HCT116 (cell line): ENCODE measurements around the gene CCDC9B. TPM values are rescaled to one million over a fixed set of nuclear protein-coding genes. Genes with fewer than 3 reads are reported as not detected.

Source experiments
- ATAC-seq: fragments of 200-7000 bp; cut with Tn5 transposase; 2 replicates; pipeline ENCODE4 v1.9.1; 2020; ENCODE audit warnings: mild to moderate bottlenecking, moderate library complexity
- BruUV-seq: library from RNA; stranded (reverse); fragments of 400-500 nt; replicated peaks from 2 replicates; lab custom pipeline; 2021; lab: Mats Ljungman, UMichigan
- CTCF ChIA-PET: fragments of 300-600 bp; sonication (Branson Sonifier 250); formaldehyde crosslinking; loops from one replicate; lab custom pipeline; 2021; ENCODE audit warnings: antibody characterized with exemption; lab: Charles Lee
- POLR2A ChIA-PET: fragments of 300-600, 350-600 bp; sonication (Branson Sonifier 250); formaldehyde crosslinking; loops from one replicate; lab custom pipeline; 2021; ENCODE audit warnings: antibody characterized with exemption; lab: Charles Lee
- RAD21 ChIA-PET, 2 experiments: fragments of 300-600 bp; sonication (Branson Sonifier 250); formaldehyde crosslinking; loops; one replicate each; lab custom pipeline; 2023; ENCODE audit warnings: low total read pairs in 2 of 2; ENCODE audit not compliant: uncharacterized antibody in 2 of 2, unreplicated experiment in 2 of 2, low non-redundant PET in 1 of 2; lab: Charles Lee
- DNase-seq: peaks from one replicate; pipeline ENCODE4 v3.0.0-alpha.2; 2010; ENCODE audit warnings: low read depth, low spot score
- H2AFZ ChIP-seq: fragments of 200-600 bp; shearing (Covaris generic), sonication (generic); 2 replicates; pipeline ENCODE4 v1.6.1; 2017; ENCODE audit warnings: low read depth, mixed run types, mixed read lengths, antibody characterized with exemption, low read length; ENCODE audit not compliant: poor library complexity, severe bottlenecking
- H3K27ac ChIP-seq: 2 replicates; pipeline ENCODE4 v1.5.1; 2012; ENCODE audit warnings: low read depth, low read length
- H3K27me3 ChIP-seq: fragments of 200-600 bp; sonication (generic); 2 replicates; pipeline ENCODE4 v1.6.1; 2016; ENCODE audit warnings: mixed run types, low read length, mixed read lengths; ENCODE audit not compliant: insufficient read depth
- H3K36me3 ChIP-seq, 2 experiments: fragments of 200-500 bp in 1 of 2; fragments of 200-600 bp in 1 of 2; sonication (Bioruptor generic) in 1 of 2; sonication (generic) in 1 of 2; 2 replicates each; pipeline versions ENCODE4 v1.5.1 to v1.6.1; 2014 to 2016; ENCODE audit warnings: low read length in 2 of 2, inconsistent platforms in 1 of 2, mixed read lengths in 1 of 2, mixed run types in 1 of 2; ENCODE audit not compliant: insufficient read depth in 2 of 2, control insufficient read depth in 1 of 2
- H3K4me1 ChIP-seq, 2 experiments: fragments of 200-600 bp in 1 of 2; sonication (generic) in 1 of 2; 2 replicates each; pipeline versions ENCODE4 v1.5.1 to v1.6.1; 2012 to 2017; ENCODE audit warnings: low read length in 2 of 2, inconsistent platforms in 1 of 2, mild to moderate bottlenecking in 1 of 2, mixed read lengths in 1 of 2, mixed run types in 1 of 2, moderate library complexity in 1 of 2; ENCODE audit not compliant: insufficient read depth in 2 of 2, control insufficient read depth in 1 of 2
- H3K4me2 ChIP-seq: fragments of 200-600 bp; sonication (generic); 2 replicates; pipeline ENCODE4 v1.6.1; 2017; ENCODE audit warnings: mixed run types, low read length, mixed read lengths
- H3K4me3 ChIP-seq, 2 experiments: fragments of 200-600 bp in 1 of 2; sonication (generic) in 1 of 2; replicated peaks in 1 of 2; 2 replicates each; pipeline ENCODE4 v1.5.1; 2011 to 2016; ENCODE audit warnings: low read length in 2 of 2, control low read depth in 1 of 2, low read depth in 1 of 2, mild to moderate bottlenecking in 1 of 2, mixed read lengths in 1 of 2, mixed run types in 1 of 2
- H3K79me2 ChIP-seq: fragments of 200-600 bp; sonication (generic); 2 replicates; pipeline ENCODE4 v1.6.1; 2017; ENCODE audit warnings: mild to moderate bottlenecking, mixed run types, low read length, moderate library complexity, mixed read lengths; ENCODE audit not compliant: insufficient read depth
- H3K9ac ChIP-seq: fragments of 200-600 bp; sonication (generic); 2 replicates; pipeline ENCODE4 v1.6.1; 2016; ENCODE audit warnings: low read length, mixed read lengths
- H3K9me2 ChIP-seq: fragments of 200-600 bp; sonication (generic), shearing (Covaris generic); 2 replicates; pipeline ENCODE4 v1.6.1; 2017; ENCODE audit warnings: mixed run types, mild to moderate bottlenecking, moderate library complexity; ENCODE audit not compliant: insufficient read depth
- H3K9me3 ChIP-seq, 2 experiments: fragments of 200-500 bp in 1 of 2; fragments of 200-600 bp in 1 of 2; sonication (Bioruptor generic) in 1 of 2; sonication (generic) in 1 of 2; 2 replicates each; pipeline ENCODE4 v1.6.1; 2014 to 2017; ENCODE audit warnings: low read length in 2 of 2, mixed read lengths in 2 of 2, inconsistent platforms in 1 of 2, low read depth in 1 of 2, mild to moderate bottlenecking in 1 of 2, mixed run types in 1 of 2, moderate library complexity in 1 of 2; ENCODE audit not compliant: control insufficient read depth in 1 of 2, insufficient read depth in 1 of 2
- H4K20me1 ChIP-seq: fragments of 200-600 bp; sonication (generic), shearing (Covaris generic); 2 replicates; pipeline ENCODE4 v1.6.1; 2017; ENCODE audit warnings: mixed run types, mild to moderate bottlenecking, moderate library complexity; ENCODE audit not compliant: insufficient read depth
- ATF3 ChIP-seq: IDR thresholded peaks from 2 replicates; pipeline ENCODE4 v1.6.1; 2012
- CBX3 ChIP-seq: IDR thresholded peaks from 2 replicates; pipeline ENCODE4 v1.6.1; 2012; ENCODE audit warnings: low read depth
- CEBPB ChIP-seq: IDR thresholded peaks from 2 replicates; pipeline ENCODE4 v1.6.1; 2012; ENCODE audit warnings: low read depth
- EGR1 ChIP-seq: IDR thresholded peaks from 2 replicates; pipeline ENCODE4 v1.6.1; 2012; ENCODE audit warnings: low read depth
- ELF1 ChIP-seq: IDR thresholded peaks from 2 replicates; pipeline ENCODE4 v1.6.1; 2012; ENCODE audit warnings: low read depth, borderline replicate concordance
- EZH2 ChIP-seq: fragments of 200-600 bp; sonication (generic); IDR thresholded peaks from 2 replicates; pipeline ENCODE4 v1.6.1; 2017; ENCODE audit warnings: antibody characterized with exemption, mixed run types
- EZH2phosphoT487 ChIP-seq: fragments of 200-600 bp; IDR thresholded peaks from 2 replicates; pipeline ENCODE4 v1.6.1; 2018; ENCODE audit warnings: antibody characterized with exemption, borderline replicate concordance
- FOSL1 ChIP-seq: IDR thresholded peaks from 2 replicates; pipeline ENCODE4 v1.6.1; 2012; ENCODE audit warnings: low read depth
- MAX ChIP-seq: IDR thresholded peaks from 2 replicates; pipeline ENCODE4 v1.6.1; 2012
- POLR2A ChIP-seq: IDR thresholded peaks from 2 replicates; pipeline ENCODE4 v1.7.0; 2011; ENCODE audit warnings: borderline replicate concordance; ENCODE audit not compliant: insufficient read depth, insufficient read length; ENCODE audit errors: extremely low read depth
- POLR2AphosphoS5 ChIP-seq: IDR thresholded peaks from 2 replicates; pipeline ENCODE4 v1.6.1; 2011; ENCODE audit warnings: mild to moderate bottlenecking, low read depth, low read length, moderate library complexity
- RAD21 ChIP-seq: IDR thresholded peaks from 2 replicates; pipeline ENCODE4 v1.6.1; 2012; ENCODE audit warnings: low read depth, mild to moderate bottlenecking
- REST ChIP-seq: IDR thresholded peaks from 2 replicates; pipeline ENCODE4 v1.6.1; 2012; ENCODE audit warnings: low read depth
- SIN3A ChIP-seq: IDR thresholded peaks from 2 replicates; pipeline ENCODE4 v1.6.1; 2012; ENCODE audit warnings: low read depth
- SRF ChIP-seq: IDR thresholded peaks from 2 replicates; pipeline ENCODE4 v1.6.1; 2012; ENCODE audit warnings: low read depth
- TCF7L2 ChIP-seq: IDR thresholded peaks from 2 replicates; pipeline ENCODE4 v1.7.0; 2011; ENCODE audit warnings: borderline replicate concordance, inconsistent platforms; ENCODE audit not compliant: insufficient read depth, insufficient read length; ENCODE audit errors: extremely low read depth
- YY1 ChIP-seq: IDR thresholded peaks from 2 replicates; pipeline ENCODE4 v1.6.1; 2011; ENCODE audit warnings: low read length, low read depth, moderate library complexity, mild to moderate bottlenecking; ENCODE audit not compliant: insufficient replicate concordance; ENCODE audit errors: extremely low read depth
- ZFX ChIP-seq: fragments of 450-650 bp; IDR thresholded peaks from 2 replicates; pipeline ENCODE4 v1.6.1; 2017
- ZNF274 ChIP-seq: fragments of 200-500 bp; sonication (Bioruptor generic); IDR thresholded peaks from 2 replicates; pipeline ENCODE4 v1.6.1; 2014; ENCODE audit warnings: mild to moderate bottlenecking, low read depth, low read length, inconsistent platforms
- intact Hi-C: fragments of 100-400 bp; cut with micrococcal nuclease; formaldehyde crosslinking; loops from 2 replicates; pipeline ENCODE4 v1.10.0; 2022
- total RNA-seq: library from RNA; stranded (reverse); gene quantifications from one replicate; pipeline ENCODE4 v1.2.1, GENCODE V29; 2021; ENCODE audit not compliant: unreplicated experiment

CCDC9B gene
- total RNA-seq, 1 experiment from 2014 or later, result 15.6 TPM

GRCh38 chr15:40317580-40317979, 23.2 kb downstream of the CCDC9B start:
- peaks cover 7 to 16% of the 10 kb centered on the region in 2 experiments; a peak in 3 of 4 replicates for H3K4me1 ChIP-seq
- no peak overlapping the region for H3K27ac ChIP-seq
- BruUV-seq, result no TSS peak
- H3K9me3 ChIP-seq, result no peaks in the 10 kb centered on the region
- intact Hi-C loops, result loop anchor here (10.0 kb wide), 1 partner anchor 633 kb away; no protein-coding TSS in a partner anchor
- H3K36me3 ChIP-seq, result no peaks in the 10 kb centered on the region
- H4K20me1 ChIP-seq, result no peaks in the 10 kb centered on the region
- H2AFZ ChIP-seq, result no peak overlapping the region
- no peaks in the 10 kb centered on the region for H3K79me2 ChIP-seq
- ATAC-seq (no peak), DNase-seq (no peak)
- RAD21 ChIA-PET, result no interaction called here
- no peak overlapping the region for H3K4me2 ChIP-seq
- CTCF ChIA-PET, result interaction anchor here (1.3 kb wide), 1 partner anchor 23 kb away, joined by 3 read pairs; no protein-coding TSS in a partner anchor
- POLR2A ChIA-PET, result no interaction called here
- TF ChIP-seq CEBPB, result no peak
- no peak for TF ChIP-seq MAX
- no peak for TF ChIP-seq SRF
- TF ChIP-seq ZNF274, result no peak
- TF ChIP-seq ELF1, result no peak
- TF ChIP-seq EZH2phosphoT487, result no peak
- no peak for TF ChIP-seq FOSL1
- TF ChIP-seq POLR2A, result no peak
- no peak for TF ChIP-seq YY1
- no peak for TF ChIP-seq RAD21
- TF ChIP-seq EZH2, result no peak
- no peak for TF ChIP-seq CBX3
- no peak for TF ChIP-seq EGR1
- no peak for TF ChIP-seq REST
- TF ChIP-seq SIN3A, result no peak
- no peak for TF ChIP-seq ATF3
- TF ChIP-seq ZFX, result no peak
- TF ChIP-seq TCF7L2, result no peak
- no peak for TF ChIP-seq POLR2AphosphoS5
- H3K4me3 ChIP-seq, result no peak overlapping the region
- H3K9ac ChIP-seq, result no peak overlapping the region
- no peaks in the 10 kb centered on the region for H3K27me3 ChIP-seq
- no peaks in the 10 kb centered on the region for H3K9me2 ChIP-seq
